GM18505 (cell line): ENCODE measurements around the gene CBR1.
"Not testable (repeated sequence)": the region's sequence is repeated elsewhere in the genome, so short reads cannot be mapped to it uniquely, and the experiment has no call there.

Source experiments
- ATAC-seq: cut with Tn5 transposase; IDR thresholded peaks from one replicate; pipeline ENCODE4 v1.9.1; 2021; ENCODE audit not compliant: unreplicated experiment
- POLR2A ChIP-seq: IDR thresholded peaks from 4 replicates; pipeline ENCODE4 v1.6.1; 2011; ENCODE audit warnings: borderline replicate concordance; ENCODE audit not compliant: insufficient read depth, insufficient read length; ENCODE audit errors: extremely low read depth

CBR1 gene

DNA sequence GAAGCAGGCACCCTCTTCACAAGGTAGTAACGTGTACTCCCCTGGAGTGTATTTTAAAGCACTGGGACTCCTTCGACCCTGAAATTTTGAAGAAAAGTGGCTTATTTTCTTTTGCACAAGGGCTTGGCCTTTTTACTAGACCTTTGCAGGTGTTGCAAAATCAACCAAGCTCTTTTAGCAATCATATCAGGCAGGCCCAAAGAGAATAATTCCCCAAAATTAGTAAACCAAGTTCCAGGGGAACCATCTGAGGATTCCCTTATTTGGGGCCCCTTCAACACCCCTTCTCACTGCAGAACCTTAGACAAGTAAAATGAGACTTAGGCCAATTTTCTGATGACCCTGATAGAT, 28.3 kb downstream of the CBR1 start:
- no peak for TF ChIP-seq POLR2A
- no peak for ATAC-seq

DNA sequence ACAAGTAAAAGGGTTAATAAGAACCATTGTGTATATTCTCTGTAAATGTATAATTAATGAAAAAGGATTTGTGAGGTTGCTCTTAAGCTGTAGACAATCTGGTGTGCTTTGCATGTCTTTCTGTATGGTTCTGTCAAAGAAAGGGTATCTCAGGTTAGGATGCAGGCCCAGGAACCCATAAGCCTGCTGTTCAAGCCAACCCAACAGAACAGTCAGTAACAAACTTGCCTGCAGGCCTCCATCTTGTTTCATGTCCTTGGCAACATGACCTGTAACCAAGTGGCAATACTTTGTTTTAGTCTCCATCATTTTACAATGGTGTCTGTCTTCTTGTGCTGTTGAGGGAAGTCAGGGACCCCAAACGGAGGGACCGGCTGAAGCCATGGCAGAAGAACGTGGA, 29.2 kb downstream of the CBR1 start:
- TF ChIP-seq POLR2A: no peak
- no peak for ATAC-seq

DNA sequence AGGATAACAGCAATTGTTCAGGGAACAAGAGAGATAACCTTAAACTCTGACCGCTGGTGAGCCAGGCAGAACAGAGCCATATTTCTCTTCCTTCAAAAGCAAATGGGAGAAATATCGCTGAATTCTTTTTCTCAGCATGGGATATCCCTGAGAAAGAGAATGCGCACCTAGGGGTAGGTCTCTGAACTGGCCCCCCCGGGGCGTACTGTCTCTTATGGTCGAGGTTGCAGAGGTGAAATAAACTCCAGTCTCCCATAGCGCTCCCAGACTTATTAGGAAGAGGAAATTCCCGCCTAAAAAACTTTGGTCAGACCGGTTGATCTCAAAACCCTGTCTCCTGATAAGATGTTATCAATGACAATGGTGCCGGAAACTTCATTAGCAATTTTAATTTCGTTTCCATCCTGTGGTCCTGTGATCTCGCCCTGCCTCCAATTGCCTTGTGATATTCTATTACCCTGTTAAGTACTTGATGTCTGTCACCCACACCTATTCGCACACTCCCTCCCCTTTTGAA, 29.9 kb downstream of the CBR1 start:
- not testable (repeated sequence) for ATAC-seq

DNA sequence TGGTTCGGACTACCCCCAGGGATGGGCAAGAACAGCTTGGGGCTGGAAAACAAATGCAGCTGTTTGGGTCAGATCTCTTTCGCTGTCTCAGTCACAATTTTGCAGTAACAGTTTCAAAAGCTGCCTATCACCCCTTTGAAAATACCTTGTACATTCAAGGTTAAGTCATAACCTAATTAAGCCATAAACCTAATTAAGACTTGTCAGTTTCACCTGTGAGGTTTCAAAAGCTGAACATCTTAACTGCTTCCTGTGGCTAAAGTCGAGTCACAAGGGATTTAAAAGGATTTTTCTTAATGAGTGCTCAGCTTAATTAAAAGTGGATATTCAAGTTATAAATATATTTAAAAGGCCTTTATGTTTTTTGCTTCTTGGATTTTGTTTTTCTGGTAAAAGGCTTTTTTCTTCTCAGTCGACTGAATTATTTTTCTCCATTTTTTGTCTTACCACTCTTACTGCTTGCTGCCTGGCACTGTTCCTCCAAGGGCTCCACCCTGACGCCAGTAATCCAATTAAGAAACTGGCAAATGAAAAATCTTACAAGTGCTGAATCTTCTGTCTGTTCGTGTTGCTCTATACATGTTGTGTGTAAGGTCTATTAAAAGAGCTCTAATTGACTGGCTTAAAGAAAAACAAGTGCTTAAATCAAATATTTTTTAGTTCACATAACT, 31.3 kb downstream of the CBR1 start:
- no peak for ATAC-seq
- TF ChIP-seq POLR2A: no peak

DNA sequence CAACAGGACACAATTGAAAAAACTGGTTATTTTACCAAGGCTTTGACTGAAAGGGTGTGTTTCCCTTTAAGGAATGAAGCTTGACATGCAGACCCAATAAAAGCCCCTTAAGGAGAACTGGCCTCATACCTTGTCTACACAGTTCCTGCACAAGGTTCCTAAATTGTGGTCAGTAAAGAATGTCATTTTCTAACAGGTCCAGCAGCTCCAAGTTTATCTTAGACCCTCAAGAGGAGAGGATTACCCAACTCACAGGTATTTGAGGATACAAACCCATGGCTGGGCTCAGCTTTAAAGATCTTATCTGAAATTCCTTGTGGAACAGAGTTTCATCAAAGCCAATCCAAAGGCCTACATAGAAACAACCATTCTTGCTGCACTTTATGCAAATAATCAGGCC, 33.6 kb downstream of the CBR1 start:
- ATAC-seq: no peak
- no peak for TF ChIP-seq POLR2A

DNA sequence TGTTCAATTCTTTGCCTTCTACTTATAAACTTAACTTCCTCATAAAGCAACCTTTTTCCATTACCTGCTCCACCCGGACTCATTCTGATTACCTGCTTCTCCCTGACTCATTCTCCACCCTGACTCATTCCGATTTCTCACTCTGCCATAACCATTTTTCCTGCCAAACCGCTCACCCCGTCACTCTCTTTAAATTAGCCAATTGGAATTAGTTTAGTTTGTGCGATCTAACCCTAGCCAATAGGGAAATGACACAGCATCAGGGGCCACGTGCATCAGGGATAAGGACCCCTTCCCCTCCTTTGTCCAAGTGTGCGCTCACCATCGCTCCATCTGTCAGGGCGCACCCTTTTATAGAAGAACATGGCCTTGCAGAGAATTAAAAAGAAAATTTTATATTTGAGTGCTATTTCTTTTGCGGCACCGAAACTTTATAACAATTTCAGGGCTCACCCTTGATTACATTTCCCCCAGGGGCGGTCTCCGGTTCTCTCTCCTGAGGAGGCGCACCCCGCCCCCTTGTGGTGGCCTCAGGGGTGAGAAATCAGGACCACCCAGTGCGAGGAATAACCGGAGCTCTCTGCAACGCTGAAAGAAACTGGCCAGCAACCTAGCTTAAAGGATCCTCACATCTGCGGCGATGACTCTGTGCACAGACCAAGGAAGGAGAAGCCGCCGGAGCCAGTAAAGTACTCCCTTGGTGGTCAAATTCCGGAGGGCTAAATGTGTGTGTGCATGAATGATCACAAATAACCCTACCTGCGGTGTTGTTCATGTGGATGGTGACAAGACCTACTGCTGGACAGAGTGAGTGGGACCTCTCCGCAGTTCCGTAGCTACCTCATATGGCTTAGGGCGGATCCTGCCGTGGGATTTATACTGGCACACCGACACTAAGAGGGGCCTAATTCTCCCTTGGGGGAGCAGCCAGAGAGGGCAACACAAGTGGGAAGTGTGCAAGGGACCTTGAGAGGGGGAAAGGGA, 34.8 kb downstream of the CBR1 start:
- no peak for ATAC-seq
- no peak for TF ChIP-seq POLR2A

DNA sequence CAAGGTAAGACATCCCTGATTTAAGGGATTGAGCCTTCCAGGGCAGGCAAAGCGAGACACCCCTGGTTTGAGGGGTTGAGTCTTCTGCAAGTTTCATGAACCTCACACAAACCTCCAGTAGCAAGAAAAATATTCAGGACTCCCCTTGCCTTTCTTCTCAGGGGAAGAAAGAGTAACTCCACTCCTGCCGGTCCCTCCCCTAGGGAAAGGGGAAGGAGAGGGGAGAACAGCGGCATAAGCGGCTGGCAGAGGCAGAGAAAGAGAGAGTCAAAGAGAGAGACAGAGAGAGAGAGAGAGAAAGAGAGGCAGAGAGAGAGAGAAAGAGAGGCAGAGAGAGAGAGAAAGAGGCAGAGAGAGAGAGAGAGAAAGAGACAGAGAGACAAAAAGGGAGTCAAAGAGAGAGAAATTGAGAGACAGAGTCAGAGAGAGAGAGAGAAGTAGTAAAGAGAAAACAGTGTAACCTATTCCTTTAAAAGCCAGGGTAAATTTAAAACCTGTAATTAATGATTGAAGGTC, 35.6 kb downstream of the CBR1 start:
- no peak for ATAC-seq
- TF ChIP-seq POLR2A: no peak

DNA sequence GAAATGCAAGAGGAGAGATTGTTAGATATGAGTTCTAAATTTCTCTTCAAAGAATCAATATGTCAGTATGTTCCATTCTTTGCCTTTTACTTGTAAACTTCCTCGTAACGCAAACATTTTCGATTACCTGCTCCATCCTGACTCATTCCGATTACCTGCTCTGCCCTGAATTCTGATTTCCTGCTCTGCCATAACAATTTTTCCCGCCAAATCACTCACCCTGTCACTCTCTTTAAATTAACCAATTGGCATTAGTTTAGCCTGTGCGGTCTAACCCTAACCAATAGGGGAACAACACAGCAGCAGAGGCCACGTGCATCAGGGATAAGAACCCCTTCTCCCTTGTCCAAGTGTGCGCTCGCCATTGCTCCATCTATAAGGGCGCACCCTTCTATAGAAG, 40.0 kb downstream of the CBR1 start:
- no peak for TF ChIP-seq POLR2A
- no peak for ATAC-seq

DNA sequence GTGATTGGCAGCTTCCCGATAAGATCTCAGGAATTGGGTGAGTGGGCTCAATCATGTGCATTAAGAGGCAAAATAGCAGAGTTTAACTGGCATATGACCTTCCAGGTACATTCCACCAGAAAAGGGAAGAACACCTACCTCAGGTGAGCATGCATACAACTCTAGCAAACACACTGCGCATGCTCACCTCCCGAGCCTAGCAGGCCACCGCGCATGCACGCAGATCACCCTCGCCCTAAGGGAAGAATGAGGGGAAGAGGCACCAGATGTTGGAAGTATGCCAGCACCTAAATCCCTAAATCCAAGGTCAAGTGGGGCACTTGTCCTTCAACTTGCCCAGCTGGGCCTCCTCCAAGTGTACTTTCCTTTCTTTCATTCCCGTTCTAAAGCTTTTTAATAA, 41.4 kb downstream of the CBR1 start:
- TF ChIP-seq POLR2A: no peak
- no peak for ATAC-seq

DNA sequence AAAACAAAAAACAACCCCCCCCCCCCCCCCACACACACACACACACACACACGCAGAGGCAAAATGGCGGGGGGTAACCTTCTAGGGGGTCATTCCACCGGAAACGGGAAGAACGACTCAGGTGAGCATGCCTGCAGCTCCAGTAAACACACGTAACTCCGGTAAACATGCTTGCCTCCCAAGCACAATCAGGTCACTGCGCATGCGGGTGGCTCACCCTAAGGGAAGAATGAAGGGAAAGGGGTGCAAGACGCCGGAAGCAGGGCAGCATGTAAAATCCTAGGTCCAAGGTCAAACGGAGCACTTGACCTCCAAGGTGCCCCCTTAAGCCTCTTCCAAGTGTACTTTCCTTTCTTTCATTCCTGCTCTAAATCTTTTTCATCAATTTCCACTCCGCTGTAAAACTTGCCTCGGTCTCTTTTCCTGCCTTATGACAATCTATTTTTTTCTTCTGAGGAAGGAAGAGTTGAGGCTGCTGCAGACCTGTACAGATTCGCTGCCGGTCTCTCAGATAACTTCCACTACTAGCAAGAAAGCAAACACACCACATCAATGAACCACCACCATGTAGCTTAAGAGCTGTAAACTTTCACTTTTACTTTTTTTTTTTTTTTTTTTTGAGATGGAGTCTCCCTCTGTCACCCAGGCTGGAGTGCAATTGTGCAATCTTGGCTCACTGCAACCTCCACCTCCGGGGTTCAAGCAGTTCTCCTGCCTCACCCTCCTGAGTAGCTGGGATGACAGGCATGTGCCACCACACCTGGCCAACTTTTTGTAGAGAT, 44.0 kb downstream of the CBR1 start:
- no peak for ATAC-seq
- TF ChIP-seq POLR2A: no peak

DNA sequence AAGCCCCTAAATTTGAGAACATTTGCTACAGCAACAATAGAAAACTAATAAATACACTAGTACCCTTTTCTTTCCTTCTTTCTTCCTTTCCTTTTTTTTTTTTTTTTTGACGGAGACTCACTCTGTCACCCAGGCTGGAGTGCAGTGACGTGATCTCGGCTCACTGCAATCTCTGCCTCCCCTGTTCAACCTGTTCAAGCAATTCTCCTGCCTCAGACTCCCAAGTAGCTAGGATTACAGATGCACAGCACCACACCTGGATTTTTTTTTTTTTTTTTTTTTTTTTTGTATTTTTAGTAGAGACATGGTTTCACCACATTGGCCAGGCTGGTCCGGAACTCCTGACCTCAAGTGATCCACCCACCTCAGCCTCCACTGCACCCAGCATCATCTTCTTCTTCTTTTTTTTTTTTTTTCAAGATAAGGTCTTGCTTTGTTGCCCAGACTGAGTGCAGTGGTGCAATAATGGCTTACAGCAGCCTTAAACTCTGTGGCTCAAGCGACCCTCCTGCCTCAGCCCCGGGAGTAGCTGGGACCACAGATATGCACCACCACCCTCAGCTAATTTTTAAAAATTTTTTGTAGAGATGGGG, 45.4 kb downstream of the CBR1 start:
- ATAC-seq: no peak
- TF ChIP-seq POLR2A: no peak

DNA sequence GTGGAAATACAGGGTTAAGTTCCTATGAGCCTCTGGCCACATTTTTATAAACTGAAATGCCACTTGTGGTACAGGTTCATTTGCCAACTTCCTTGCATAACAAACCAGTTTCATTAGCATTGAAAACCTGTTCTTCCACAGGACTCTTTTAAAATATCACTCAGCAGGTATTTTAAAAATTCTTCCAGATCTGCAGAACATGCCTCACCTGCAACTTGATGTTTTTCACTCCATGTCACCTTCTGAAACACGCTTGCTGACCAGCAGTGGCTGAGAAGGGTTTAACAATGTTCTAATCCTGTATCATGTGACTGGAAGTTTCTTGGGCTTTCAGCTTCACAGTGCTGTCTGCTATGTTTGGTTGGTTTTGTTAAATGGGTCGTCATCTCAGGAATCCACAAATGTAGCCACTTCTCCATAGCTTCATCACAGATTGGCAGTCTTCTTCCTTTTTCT, 47.5 kb downstream of the CBR1 start:
- no peak for TF ChIP-seq POLR2A
- no peak for ATAC-seq
